ENCODE results near the gene MACROD2. TPM values are rescaled to one million over a fixed set of nuclear protein-coding genes. Genes with fewer than 3 reads are reported as not detected.

The MACROD2 gene
- total RNA-seq, 4 donors from 2014 or later = 4.0 to 14.1 (median 10.4) TPM

DNA sequence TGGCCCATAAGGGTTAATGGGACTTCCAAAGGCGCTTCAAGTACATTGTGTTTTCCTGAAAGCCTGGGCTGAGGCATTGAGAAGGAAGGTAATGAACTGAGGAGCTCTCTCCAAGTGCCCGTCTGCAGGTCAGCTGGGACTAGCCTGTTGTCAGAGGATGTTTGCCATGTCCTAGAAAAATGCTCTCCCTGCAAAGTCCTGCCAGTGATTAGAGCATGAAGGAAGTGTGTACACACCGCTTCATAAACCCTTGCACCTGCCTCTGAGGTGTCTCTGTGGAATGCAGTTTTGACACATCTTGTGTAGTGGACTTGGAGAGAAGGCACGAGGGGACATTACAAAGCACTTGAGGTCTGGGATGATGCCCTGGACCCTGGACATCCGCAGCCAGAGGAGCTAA lies 2071.3 kb downstream of the MACROD2 start:
- peaks cover 0 to 17% (median 8%) of the 10 kb centered on the region in 4 donors for H3K4me1 ChIP-seq
- no peaks in the 10 kb centered on the region for H3K36me3 ChIP-seq
- TF ChIP-seq, protein P1, sequence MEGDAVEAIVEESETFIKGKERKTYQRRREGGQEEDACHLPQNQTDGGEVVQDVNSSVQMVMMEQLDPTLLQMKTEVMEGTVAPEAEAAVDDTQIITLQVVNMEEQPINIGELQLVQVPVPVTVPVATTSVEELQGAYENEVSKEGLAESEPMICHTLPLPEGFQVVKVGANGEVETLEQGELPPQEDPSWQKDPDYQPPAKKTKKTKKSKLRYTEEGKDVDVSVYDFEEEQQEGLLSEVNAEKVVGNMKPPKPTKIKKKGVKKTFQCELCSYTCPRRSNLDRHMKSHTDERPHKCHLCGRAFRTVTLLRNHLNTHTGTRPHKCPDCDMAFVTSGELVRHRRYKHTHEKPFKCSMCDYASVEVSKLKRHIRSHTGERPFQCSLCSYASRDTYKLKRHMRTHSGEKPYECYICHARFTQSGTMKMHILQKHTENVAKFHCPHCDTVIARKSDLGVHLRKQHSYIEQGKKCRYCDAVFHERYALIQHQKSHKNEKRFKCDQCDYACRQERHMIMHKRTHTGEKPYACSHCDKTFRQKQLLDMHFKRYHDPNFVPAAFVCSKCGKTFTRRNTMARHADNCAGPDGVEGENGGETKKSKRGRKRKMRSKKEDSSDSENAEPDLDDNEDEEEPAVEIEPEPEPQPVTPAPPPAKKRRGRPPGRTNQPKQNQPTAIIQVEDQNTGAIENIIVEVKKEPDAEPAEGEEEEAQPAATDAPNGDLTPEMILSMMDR (IDR thresholded peaks at IDR 0.05) = no peak
- TF ChIP-seq EP300 (IDR thresholded peaks at IDR 0.05) (no peak), POLR2A (IDR thresholded peaks at IDR 0.05) (no peak)
- no peak overlapping the region for H3K4me3 ChIP-seq
- no peak overlapping the region for H3K27ac ChIP-seq
- 76 to 87% methylated on average over 5 of the region's 5 CpGs for WGBS, 2 donors
- peaks cover 0 to 13% (median 0%) of the 10 kb centered on the region in 4 donors for H3K9me3 ChIP-seq
- DNase-seq (ENCODE audit: low spot score in 2 of 2) = no peak
- H3K27me3 ChIP-seq = no peaks in the 10 kb centered on the region

DNA sequence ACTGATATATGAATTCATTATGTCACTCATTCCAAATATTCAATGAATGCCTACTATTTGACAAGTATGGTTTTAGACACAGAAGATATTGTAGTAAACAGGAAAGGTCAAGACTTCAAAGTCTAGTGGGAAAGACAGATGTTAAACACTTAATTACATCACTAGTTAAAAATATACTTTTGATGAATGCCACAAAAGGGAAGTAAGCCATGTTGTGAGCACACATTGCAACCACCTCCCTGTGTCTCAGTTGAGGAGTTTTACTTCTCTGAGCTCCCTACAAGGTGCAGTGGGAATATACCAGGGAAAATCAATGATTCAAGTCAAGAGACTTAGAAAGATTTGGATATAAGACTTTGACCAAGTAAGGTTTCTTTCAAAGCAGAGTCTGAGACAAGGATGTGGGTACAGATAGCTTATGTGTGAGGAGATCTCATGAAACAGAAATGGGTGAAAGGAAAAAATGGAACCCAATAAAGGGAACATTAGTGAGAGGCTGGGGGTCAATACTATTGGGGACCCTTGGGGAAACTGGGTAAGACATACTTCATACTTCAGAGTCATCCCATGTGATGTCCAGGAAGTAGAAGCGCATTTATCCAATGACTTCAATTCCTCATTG lies 2074.2 kb downstream of the MACROD2 start:
- Histone ChIP-seq H3K36me3 (no peaks in the 10 kb centered on the region), H3K9me3 (peaks cover 0 to 13% (median 0%) of the 10 kb centered on the region in 4 donors), H3K27me3 (no peaks in the 10 kb centered on the region), H3K4me1 (peaks cover 0 to 13% (median 5%) of the 10 kb centered on the region in 4 donors), H3K27ac (no peak overlapping the region), H3K4me3 (no peak overlapping the region)
- DNase-seq (ENCODE audit: low spot score in 2 of 2) = no peak
- 92 to 100% methylated on average over 1 of the region's 1 CpG for WGBS, 2 donors
- TF ChIP-seq, protein P1 (IDR thresholded peaks at IDR 0.05) = no peak
- TF ChIP-seq POLR2A (IDR thresholded peaks at IDR 0.05) (no peak), EP300 (IDR thresholded peaks at IDR 0.05) (no peak)

DNA sequence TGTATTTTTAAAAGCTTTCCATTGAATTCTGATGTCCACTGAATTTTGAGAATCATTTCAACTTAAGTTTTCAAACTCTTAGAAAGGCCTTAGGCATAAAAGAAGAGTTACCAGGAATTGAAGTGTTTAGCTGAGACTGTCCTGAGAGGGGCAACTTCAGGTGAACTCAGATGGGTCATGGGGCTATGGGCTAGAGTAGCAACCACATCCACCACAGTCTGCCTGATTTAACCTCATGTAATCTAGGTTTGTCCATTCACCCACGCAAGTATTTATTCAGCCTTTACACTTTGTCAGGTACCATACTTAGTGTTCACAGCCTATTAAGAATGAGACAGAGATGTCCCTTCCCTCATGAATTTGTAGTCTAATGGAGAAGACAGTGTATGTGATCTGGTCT lies 2076.9 kb downstream of the MACROD2 start:
- Histone ChIP-seq H3K9me3 (peaks cover 0 to 8% (median 0%) of the 10 kb centered on the region in 4 donors), H3K4me1 (no peaks in the 10 kb centered on the region), H3K36me3 (no peaks in the 10 kb centered on the region), H3K27ac (no peak overlapping the region), H3K27me3 (no peaks in the 10 kb centered on the region), H3K4me3 (no peak overlapping the region)
- TF ChIP-seq POLR2A (IDR thresholded peaks at IDR 0.05) = no peak
- no peak for TF ChIP-seq EP300 (IDR thresholded peaks at IDR 0.05)
- TF ChIP-seq, protein P1 (IDR thresholded peaks at IDR 0.05) = no peak
- DNase-seq (ENCODE audit: low spot score in 2 of 2) = no peak
- WGBS, 2 donors = 96 to 97% methylated on average over 1 of the region's 1 CpG

DNA sequence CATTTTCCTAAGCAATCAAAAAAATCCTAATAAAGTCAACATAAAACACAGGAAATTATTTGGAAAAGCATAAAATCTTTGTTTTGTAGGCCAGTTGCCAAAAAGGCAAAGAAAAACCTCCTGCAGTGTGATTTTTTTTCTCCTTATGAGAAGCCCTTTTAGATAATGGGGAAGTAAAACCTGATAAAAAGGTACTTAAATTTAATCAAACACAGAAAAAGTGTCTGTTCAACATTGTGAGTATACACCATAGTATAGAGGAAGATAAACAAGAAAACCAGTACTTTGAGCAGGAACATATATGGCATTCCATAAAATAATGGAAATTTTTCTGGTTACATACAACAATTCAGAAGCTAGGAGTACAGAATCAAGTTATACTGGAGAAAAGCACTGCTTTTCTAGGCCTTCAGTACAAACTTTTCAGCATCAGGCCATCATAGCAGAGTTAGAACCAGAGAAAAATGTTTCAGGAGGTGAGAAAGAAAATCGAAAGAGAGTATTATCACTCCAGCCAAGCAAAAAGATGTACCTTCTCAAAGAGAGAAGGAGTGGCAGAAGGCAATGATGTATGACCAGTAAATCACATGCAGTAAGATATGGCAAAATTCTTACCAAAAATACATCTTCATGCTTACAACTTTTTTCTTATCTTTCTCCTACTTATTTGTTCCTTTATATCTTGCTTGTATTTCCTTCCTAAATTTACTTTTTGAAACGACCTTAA lies 2083.0 kb downstream of the MACROD2 start:
- WGBS, 2 donors = 85 to 86% methylated on average over 2 of the region's 2 CpGs
- H3K4me1 ChIP-seq = peaks cover 0 to 12% (median 0%) of the 10 kb centered on the region in 4 donors
- TF ChIP-seq, protein P1 (IDR thresholded peaks at IDR 0.05) = no peak
- no peak for TF ChIP-seq POLR2A (IDR thresholded peaks at IDR 0.05)
- TF ChIP-seq EP300 (IDR thresholded peaks at IDR 0.05) = no peak

DNA sequence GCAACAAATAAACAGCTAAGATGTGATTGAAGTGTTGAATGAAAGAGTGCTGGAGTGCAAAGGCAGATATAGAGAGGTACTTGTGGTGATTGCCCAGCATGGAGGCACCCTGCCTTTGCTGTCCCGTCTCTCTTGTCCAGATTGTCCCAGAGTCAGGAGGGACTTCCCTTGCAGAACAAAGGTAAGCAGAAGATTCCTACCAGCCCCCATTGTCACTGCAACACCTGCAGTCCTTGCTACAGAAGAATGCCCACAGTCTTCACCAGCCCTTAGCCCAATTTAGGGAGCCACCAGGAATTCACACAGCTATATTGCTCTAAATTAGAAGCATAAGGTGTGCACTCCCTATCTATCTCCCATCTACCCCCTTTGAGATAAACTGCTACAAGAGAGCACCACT lies 2086.1 kb downstream of the MACROD2 start:
- no peak overlapping the region for H3K4me3 ChIP-seq
- TF ChIP-seq POLR2A (IDR thresholded peaks at IDR 0.05) (no peak), EP300 (IDR thresholded peaks at IDR 0.05) (no peak)
- TF ChIP-seq, protein P1 (IDR thresholded peaks at IDR 0.05) = no peak
- H3K36me3 ChIP-seq = no peaks in the 10 kb centered on the region
- H3K27me3 ChIP-seq = no peaks in the 10 kb centered on the region
- DNase-seq (ENCODE audit: low spot score in 2 of 2) = no peak
- H3K4me1 ChIP-seq = peaks cover 0 to 12% (median 0%) of the 10 kb centered on the region in 4 donors
- WGBS, 2 donors = 67 to 75% methylated on average over 1 of the region's 1 CpG
- H3K27ac ChIP-seq = no peak overlapping the region
- H3K9me3 ChIP-seq = peaks cover 0 to 9% (median 3%) of the 10 kb centered on the region in 4 donors

More for the DNA sequence above, 2083.0 kb downstream of the MACROD2 start:
- Histone ChIP-seq H3K4me3 (no peak overlapping the region), H3K9me3 (no peaks in the 10 kb centered on the region), H3K36me3 (no peaks in the 10 kb centered on the region), H3K27me3 (no peaks in the 10 kb centered on the region), H3K27ac (no peak overlapping the region)
- no peak for DNase-seq (ENCODE audit: low spot score in 2 of 2)

All from tibial nerve (tissue), 4 donors.